ENCODE measurements around the gene STAC3.

DNA sequence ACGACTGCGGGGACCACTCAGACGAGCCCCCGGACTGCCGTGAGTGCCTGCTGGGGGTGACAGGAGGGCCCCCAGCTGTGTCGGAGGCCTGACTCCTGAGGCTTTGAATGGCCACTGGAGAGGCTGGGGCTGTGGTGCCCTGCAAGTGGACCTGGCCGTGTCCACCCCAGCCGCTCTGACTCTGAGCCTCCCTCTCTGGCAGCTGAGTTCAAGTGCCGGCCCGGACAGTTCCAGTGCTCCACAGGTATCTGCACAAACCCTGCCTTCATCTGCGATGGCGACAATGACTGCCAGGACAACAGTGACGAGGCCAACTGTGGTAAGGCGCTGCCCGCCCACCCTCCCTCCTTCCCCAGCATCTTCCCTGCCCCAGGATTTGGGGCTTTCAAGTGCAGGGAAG, 50.5 kb downstream of the STAC3 start:
- no peak for TF ChIP-seq POLR2A (IDR thresholded peaks at IDR 0.05)
- TF ChIP-seq, protein P1, sequence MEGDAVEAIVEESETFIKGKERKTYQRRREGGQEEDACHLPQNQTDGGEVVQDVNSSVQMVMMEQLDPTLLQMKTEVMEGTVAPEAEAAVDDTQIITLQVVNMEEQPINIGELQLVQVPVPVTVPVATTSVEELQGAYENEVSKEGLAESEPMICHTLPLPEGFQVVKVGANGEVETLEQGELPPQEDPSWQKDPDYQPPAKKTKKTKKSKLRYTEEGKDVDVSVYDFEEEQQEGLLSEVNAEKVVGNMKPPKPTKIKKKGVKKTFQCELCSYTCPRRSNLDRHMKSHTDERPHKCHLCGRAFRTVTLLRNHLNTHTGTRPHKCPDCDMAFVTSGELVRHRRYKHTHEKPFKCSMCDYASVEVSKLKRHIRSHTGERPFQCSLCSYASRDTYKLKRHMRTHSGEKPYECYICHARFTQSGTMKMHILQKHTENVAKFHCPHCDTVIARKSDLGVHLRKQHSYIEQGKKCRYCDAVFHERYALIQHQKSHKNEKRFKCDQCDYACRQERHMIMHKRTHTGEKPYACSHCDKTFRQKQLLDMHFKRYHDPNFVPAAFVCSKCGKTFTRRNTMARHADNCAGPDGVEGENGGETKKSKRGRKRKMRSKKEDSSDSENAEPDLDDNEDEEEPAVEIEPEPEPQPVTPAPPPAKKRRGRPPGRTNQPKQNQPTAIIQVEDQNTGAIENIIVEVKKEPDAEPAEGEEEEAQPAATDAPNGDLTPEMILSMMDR (IDR thresholded peaks at IDR 0.05) = no peak

Data from body of pancreas (tissue), 4 donors.